Fibroblast of lung (primary cell): ENCODE data around the gene WFDC5.

Experiments used
- CTCF ChIP-seq, 2 donors: IDR thresholded peaks in 1 of 2; conservative IDR thresholded peaks in 1 of 2; 1 replicate in 1 of 2; 2 replicates in 1 of 2; pipeline ENCODE4 v1.5.1; 2011 to 2012; ENCODE audit warnings: low read length in 2 of 2, control low read depth in 1 of 2, inconsistent platforms in 1 of 2, low read depth in 1 of 2, mild to moderate bottlenecking in 1 of 2
- EZH2 ChIP-seq: IDR thresholded peaks from 2 replicates; pipeline ENCODE4 v1.5.1; 2012; ENCODE audit warnings: low read length, control low read depth, mild to moderate bottlenecking; ENCODE audit errors: missing control alignments

DNA sequence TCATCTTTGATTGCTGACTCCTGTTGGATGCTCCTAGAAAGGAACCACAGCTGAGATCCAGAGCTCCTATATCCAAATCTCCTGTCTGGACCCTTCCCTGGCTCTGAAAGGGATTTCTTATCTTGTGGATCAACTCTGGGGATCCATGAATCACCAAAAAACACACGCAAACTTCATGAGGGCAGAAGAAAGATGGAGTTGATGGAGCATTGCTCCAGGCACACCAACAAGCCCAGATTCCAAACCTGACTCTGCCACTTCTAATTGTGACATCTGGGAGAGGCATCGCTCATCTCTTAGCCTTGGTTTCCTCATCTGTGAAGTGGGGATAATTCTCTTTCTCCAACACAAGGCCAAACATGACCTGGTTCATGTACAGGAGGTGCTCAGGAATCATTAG is 20.8 kb downstream of the WFDC5 start:
- TF ChIP-seq CTCF (conservative IDR thresholded peaks at IDR 0.05 in 1 of 2, IDR thresholded peaks at IDR 0.05 in 1 of 2; ENCODE audit: low read depth in 1 of 2, low read length in 2 of 2), result no peak
- TF ChIP-seq EZH2, result no peak
